ENCODE results near the gene TTLL3. TPM values are rescaled to one million over a fixed set of nuclear protein-coding genes. Genes with fewer than 3 reads are reported as not detected.
A peak's percentile ranks its signal among the peaks of the same experiment; 100 is the strongest.

The TTLL3 gene
- total and polyA plus RNA-seq, 2 donors (not counting 1 experiment from before 2014, with no cell fraction given) = 84.5 to 168 TPM

GRCh38 chr3:9769426-9770275 lies 40.4 kb upstream of the TTLL3 start, which contains the start of gene CAMK1:
TSS of gene CAMK1 (minus strand) at chr3:9769947. CDS start at chr3:9767749, 2,198 bp downstream.
- Mint-ChIP-seq H3K27me3 (peaks cover 5% of the 10 kb centered on the region), H3K27ac (no peak within 1 kb of the TSS), H3K4me3 (peak within 1 kb of the TSS; percentile 67), H3K9me3 (ENCODE audit: insufficient read depth) (no peaks in the 10 kb centered on the region), H3K4me1 (peaks cover 21% of the 10 kb centered on the region)
- WGBS (ENCODE audit: insufficient coverage) = 16% methylated on average over 49 of the region's 49 CpGs
- intact Hi-C loops (cut with micrococcal nuclease) = loop anchor here (1.0 kb wide), 1 partner anchor 40 kb away; no protein-coding TSS in a partner anchor
- DNase-seq (peak; percentile 49), ATAC-seq (ENCODE audit: low read depth) (peak; percentile 81)
- H2AFZ ChIP-seq (ENCODE audit: insufficient read depth, low read depth, low read length, poor library complexity, severe bottlenecking) = peak within 1 kb of the TSS; percentile 69
- POLR2A ChIA-PET = interaction anchor here (1.2 to 1.7 kb wide), 2 partner anchors 18 to 23 kb away, joined by 3 to 7 read pairs; partner anchors contain the start of gene TADA3
- H3K4me2 ChIP-seq (replicated peaks; ENCODE audit: low read depth, low read length, poor library complexity, severe bottlenecking) = peak within 1 kb of the TSS; percentile 91
- H3K27me3 ChIP-seq (replicated peaks in 1 of 4; ENCODE audit: control extremely low read depth in 1 of 4, control insufficient read depth in 3 of 4, insufficient read depth in 4 of 4, low read length in 3 of 4) = peaks cover 0 to 12% (median 2%) of the 10 kb centered on the region in 4 experiments
- H3K27ac ChIP-seq (ENCODE audit: low read length in 2 of 2) = no peak within 1 kb of the TSS
- no peaks in the 10 kb centered on the region for H3K9me3 ChIP-seq (ENCODE audit: control extremely low read depth in 1 of 3, control insufficient read depth in 2 of 3, insufficient read depth in 1 of 3, low read length in 2 of 3)
- peak within 1 kb of the TSS; percentile 65 for H3K9ac ChIP-seq (ENCODE audit: low read length)
- H3K36me3 ChIP-seq (replicated peaks in 1 of 2; ENCODE audit: control extremely low read depth in 1 of 2, control insufficient read depth in 1 of 2, extremely low read depth in 1 of 2, insufficient read depth in 2 of 2, low read length in 1 of 2) = peaks cover 0 to 2% of the 10 kb centered on the region in 2 experiments
- TF ChIP-seq CTCF (IDR thresholded peaks at IDR 0.05) (no peak), EZH2 (IDR thresholded peaks at IDR 0.05; ENCODE audit: borderline replicate concordance, insufficient read depth, low read depth, low read length, poor library complexity, severe bottlenecking) (no peak)
- H3K4me3 ChIP-seq (ENCODE audit: control extremely low read depth in 1 of 5, extremely low read depth in 1 of 5, insufficient read depth in 1 of 5, low read depth in 2 of 5, low read length in 4 of 5) = peak within 1 kb of the TSS; percentile 38 to 63 (median 39)
- no peaks in the 10 kb centered on the region for H4K20me1 ChIP-seq (ENCODE audit: control insufficient read depth, insufficient read depth, low read length, poor library complexity, severe bottlenecking)
- H3K4me1 ChIP-seq (ENCODE audit: control insufficient read depth in 2 of 2, insufficient read depth in 2 of 2, low read length in 2 of 2) = peaks cover 17 to 18% of the 10 kb centered on the region in 2 donors
- CTCF ChIA-PET = interaction anchor here (1.1 kb wide), 2 partner anchors 12 to 13 kb away, joined by 3 read pairs; no protein-coding TSS in a partner anchor
- no peaks in the 10 kb centered on the region for H3K79me2 ChIP-seq (ENCODE audit: control insufficient read depth, insufficient read depth, low read length)
